ENCODE results near the gene PUSL1.

PUSL1 gene

GRCh38 chr1:1278620-1279019 is 29.8 kb upstream of the PUSL1 start:
- CTCF ChIA-PET = interaction anchor here (0.6 to 1.5 kb wide), 4 partner anchors 13 to 406 kb away, joined by 3 to 10 read pairs (median 4); no protein-coding TSS in a partner anchor
- no peak overlapping the region for H3K4me3 ChIP-seq (ENCODE audit: low read depth, low read length)
- H3K9me3 ChIP-seq (ENCODE audit: control insufficient read depth, insufficient read depth, low read depth, low read length) = no peaks in the 10 kb centered on the region
- H3K4me1 ChIP-seq (ENCODE audit: control insufficient read depth, insufficient read depth, low read length) = no peaks in the 10 kb centered on the region
- TF ChIP-seq, protein P1, sequence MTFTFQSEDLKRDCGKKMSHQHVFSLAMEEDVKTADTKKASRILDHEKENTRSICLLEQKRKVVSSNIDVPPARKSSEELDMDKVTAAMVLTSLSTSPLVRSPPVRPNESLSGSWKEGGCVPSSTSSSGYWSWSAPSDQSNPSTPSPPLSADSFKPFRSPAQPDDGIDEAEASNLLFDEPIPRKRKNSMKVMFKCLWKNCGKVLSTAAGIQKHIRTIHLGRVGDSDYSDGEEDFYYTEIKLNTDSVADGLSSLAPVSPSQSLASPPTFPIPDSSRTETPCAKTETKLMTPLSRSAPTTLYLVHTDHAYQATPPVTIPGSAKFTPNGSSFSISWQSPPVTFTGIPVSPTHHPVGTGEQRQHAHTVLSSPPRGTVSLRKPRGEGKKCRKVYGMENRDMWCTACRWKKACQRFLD (tag by site-specific recombination; IDR thresholded peaks at IDR 0.05) = no peak
- POLR2A ChIA-PET = no interaction called here
- peaks cover 0 to 3% of the 10 kb centered on the region in 2 experiments; a peak in 1 of 3 replicates for H3K36me3 ChIP-seq (ENCODE audit: control insufficient read depth in 2 of 2, insufficient read depth in 1 of 2, low read length in 2 of 2)
- H3K27ac ChIP-seq (ENCODE audit: extremely low read depth, low read depth, low read length) = no peak overlapping the region

DNA sequence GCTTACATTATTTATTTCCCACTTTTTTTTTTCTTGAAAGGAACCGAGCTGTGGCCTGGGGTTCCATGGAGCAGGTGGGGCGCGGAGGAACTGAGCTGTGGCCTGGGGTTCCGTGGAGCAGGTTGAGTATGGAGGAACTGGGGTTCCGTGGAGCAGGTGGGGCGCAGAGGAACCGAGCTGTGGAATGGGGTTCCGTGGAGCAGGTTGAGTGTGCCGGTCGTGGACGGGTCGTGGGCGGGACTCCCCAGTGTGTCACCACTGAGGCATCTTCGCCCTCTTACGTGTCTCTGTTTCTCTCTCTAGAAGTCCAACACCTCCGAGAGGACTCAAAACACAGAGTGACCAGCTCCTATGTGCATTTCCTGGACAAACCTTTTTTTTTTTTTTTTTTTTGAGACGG is 29.4 kb upstream of the PUSL1 start:
- Histone ChIP-seq H3K4me1 (ENCODE audit: control insufficient read depth, insufficient read depth, low read length) (no peaks in the 10 kb centered on the region), H3K9me3 (ENCODE audit: control insufficient read depth, insufficient read depth, low read depth, low read length) (no peaks in the 10 kb centered on the region), H3K4me3 (ENCODE audit: low read depth, low read length) (no peak overlapping the region), H3K27ac (ENCODE audit: extremely low read depth, low read depth, low read length) (no peak overlapping the region), H3K36me3 (ENCODE audit: control insufficient read depth in 2 of 2, insufficient read depth in 1 of 2, low read length in 2 of 2) (peaks cover 0 to 3% of the 10 kb centered on the region in 2 experiments; a peak in 1 of 3 replicates)
- ChIA-PET CTCF (interaction anchor here (0.6 to 1.5 kb wide), 3 partner anchors 13 to 277 kb away, joined by 4 to 10 read pairs (median 6); no protein-coding TSS in a partner anchor), POLR2A (no interaction called here)
- no peak for TF ChIP-seq ZNF654 (tag by site-specific recombination; IDR thresholded peaks at IDR 0.05; ENCODE audit: low read depth)
- no peak for TF ChIP-seq ZNF48 (tag by site-specific recombination; IDR thresholded peaks at IDR 0.05)
- TF ChIP-seq HOXA7 (CRISPR knock-in tag; IDR thresholded peaks at IDR 0.05; ENCODE audit: borderline replicate concordance) = no peak
- TF ChIP-seq OVOL3 (tag by site-specific recombination; IDR thresholded peaks at IDR 0.05) = no peak
- no peak for TF ChIP-seq ZNF121 (tag by site-specific recombination; IDR thresholded peaks at IDR 0.05)
- TF ChIP-seq IKZF3 (tag by site-specific recombination; IDR thresholded peaks at IDR 0.05) = no peak
- no peak for TF ChIP-seq YY2 (tag by site-specific recombination; IDR thresholded peaks at IDR 0.05)
- TF ChIP-seq, protein P2, sequence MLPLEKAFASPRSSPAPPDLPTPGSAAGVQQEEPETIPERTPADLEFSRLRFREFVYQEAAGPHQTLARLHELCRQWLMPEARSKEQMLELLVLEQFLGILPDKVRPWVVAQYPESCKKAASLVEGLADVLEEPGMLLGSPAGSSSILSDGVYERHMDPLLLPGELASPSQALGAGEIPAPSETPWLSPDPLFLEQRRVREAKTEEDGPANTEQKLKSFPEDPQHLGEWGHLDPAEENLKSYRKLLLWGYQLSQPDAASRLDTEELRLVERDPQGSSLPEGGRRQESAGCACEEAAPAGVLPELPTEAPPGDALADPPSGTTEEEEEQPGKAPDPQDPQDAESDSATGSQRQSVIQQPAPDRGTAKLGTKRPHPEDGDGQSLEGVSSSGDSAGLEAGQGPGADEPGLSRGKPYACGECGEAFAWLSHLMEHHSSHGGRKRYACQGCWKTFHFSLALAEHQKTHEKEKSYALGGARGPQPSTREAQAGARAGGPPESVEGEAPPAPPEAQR (tag by site-specific recombination; IDR thresholded peaks at IDR 0.05) = no peak
- TF ChIP-seq ZNF449 (tag by site-specific recombination; IDR thresholded peaks at IDR 0.05) = no peak
- TF ChIP-seq, protein P3, sequence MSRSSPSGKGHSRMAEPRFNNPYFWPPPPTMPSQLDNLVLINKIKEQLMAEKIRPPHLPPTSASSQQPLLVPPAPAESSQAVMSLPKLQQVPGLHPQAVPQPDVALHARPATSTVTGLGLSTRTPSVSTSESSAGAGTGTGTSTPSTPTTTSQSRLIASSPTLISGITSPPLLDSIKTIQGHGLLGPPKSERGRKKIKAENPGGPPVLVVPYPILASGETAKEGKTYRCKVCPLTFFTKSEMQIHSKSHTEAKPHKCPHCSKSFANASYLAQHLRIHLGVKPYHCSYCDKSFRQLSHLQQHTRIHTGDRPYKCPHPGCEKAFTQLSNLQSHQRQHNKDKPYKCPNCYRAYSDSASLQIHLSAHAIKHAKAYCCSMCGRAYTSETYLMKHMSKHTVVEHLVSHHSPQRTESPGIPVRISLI (tag by site-specific recombination; IDR thresholded peaks at IDR 0.05) = no peak
- no peak for TF ChIP-seq YY1 (tag by site-specific recombination; IDR thresholded peaks at IDR 0.05)
- TF ChIP-seq, protein P4, sequence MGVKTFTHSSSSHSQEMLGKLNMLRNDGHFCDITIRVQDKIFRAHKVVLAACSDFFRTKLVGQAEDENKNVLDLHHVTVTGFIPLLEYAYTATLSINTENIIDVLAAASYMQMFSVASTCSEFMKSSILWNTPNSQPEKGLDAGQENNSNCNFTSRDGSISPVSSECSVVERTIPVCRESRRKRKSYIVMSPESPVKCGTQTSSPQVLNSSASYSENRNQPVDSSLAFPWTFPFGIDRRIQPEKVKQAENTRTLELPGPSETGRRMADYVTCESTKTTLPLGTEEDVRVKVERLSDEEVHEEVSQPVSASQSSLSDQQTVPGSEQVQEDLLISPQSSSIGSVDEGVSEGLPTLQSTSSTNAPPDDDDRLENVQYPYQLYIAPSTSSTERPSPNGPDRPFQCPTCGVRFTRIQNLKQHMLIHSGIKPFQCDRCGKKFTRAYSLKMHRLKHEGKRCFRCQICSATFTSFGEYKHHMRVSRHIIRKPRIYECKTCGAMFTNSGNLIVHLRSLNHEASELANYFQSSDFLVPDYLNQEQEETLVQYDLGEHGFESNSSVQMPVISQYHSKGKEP (tag by site-specific recombination; IDR thresholded peaks at IDR 0.05) = no peak
- TF ChIP-seq ZNF302 (tag by site-specific recombination; IDR thresholded peaks at IDR 0.05; ENCODE audit: low read depth) = no peak
- TF ChIP-seq TCF7L2 (IDR thresholded peaks at IDR 0.05; ENCODE audit: borderline replicate concordance, low read depth, low read length) = no peak
- no peak for TF ChIP-seq KLF10 (tag by site-specific recombination; IDR thresholded peaks at IDR 0.05)
- TF ChIP-seq ZNF280C (tag by site-specific recombination; IDR thresholded peaks at IDR 0.05) = no peak
- no peak for TF ChIP-seq ZSCAN30 (tag by site-specific recombination; IDR thresholded peaks at IDR 0.05)
- TF ChIP-seq ZNF529 (tag by site-specific recombination; IDR thresholded peaks at IDR 0.05; ENCODE audit: insufficient replicate concordance) = no peak
- TF ChIP-seq ZBTB20 (tag by site-specific recombination; IDR thresholded peaks at IDR 0.05) = no peak

Measured in HEK293 (cell line).